ENCODE measurements around the gene ERICH6.

The ERICH6 gene

DNA sequence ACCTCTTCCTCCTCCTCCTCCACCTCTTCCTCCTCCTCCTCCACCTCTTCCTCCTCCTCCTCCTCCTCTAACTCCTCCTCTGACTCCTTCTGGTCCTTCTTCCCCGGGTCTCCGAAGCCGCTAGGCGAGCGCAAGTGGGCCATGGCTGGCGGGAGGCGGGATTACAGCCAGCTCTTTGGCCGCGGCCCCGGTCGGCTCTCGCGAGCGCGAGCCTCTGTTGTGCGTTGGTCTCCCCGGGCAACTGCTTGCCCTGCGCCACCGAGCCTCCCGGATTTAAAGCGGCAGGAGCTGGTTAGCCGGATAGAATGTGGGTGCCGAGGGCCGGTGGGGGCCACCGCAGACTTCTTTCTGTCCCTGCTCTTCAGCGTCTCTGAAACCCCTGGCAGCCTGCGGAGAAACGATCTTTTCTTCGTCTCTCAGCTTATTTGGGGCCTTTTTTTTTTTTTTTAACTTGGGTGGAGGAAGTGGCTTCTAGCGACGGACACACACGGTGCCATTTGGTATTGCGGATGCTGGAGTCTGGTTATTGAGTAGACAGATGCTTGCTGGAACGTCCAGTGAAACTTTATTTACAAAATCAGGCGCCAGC, at the start of gene ERICH6:
Gene ERICH6, minus strand, starts transcription at position 165 of the 589 bp plus-strand sequence. Its CDS starts 22 bp downstream, at position 143.
- peak; percentile 47 for DNase-seq (ENCODE audit: low read depth)

DNA sequence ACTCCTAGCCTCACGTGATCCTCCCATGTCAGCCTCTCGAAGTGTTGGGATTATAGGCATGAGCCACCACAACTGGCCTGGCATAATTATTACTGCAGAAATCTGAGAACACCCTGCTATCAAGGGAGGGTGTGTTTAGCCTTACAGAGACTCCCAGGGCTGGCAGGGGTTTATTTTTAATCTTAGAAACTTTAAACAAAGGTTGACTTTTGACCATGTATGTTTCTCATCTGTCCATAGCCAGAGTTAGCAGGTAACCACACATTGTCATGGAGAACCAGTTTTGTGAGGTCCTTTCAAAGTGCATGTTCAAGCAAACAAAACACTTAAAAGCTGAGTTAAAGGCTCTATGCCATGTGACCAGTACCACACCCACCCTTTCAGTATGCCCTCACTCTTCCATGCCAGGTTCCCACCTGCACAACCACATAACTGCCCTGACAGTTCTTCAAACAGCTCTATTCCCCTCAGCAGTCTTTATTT, 48.1 kb upstream of the ERICH6 start:
- no peak for DNase-seq (ENCODE audit: low read depth)

DNA sequence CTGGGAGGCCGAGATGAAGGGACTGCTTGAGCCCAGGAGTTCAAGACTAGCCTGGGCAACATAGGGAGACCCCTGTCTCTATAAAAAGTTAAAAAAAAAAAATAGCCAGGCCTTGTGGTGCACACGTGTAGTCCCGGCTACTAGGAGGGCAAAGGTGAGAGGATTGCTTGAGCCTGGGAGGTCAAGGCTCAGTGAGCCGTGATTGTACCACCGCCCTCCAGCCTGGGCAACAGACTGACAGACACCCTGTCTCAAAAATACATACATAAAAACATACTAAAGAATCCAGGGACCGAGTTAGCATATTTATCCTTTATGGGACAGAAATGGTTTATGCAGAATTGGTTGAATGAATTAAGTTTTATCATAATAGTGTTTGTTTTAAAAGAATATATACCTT, 45.5 kb upstream of the ERICH6 start:
- no peak for DNase-seq (ENCODE audit: low read depth)

DNA sequence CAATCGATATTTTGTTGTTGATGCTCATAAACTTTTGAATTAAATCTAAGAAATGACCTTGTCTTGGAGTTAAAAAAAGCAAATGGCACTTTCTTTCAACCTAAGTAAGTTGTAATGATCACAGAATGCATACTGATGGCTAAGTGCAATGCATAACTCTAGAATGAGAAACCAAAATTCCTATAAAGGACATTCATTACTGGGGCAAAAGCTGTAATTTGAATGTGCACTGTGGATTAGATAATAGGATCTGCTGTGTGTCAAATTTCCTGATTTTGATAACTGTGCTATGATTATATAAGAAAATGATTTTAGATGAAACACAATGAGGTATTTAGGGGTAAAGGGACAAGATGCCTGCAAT, 44.9 kb upstream of the ERICH6 start:
- no peak for DNase-seq (ENCODE audit: low read depth)

DNA sequence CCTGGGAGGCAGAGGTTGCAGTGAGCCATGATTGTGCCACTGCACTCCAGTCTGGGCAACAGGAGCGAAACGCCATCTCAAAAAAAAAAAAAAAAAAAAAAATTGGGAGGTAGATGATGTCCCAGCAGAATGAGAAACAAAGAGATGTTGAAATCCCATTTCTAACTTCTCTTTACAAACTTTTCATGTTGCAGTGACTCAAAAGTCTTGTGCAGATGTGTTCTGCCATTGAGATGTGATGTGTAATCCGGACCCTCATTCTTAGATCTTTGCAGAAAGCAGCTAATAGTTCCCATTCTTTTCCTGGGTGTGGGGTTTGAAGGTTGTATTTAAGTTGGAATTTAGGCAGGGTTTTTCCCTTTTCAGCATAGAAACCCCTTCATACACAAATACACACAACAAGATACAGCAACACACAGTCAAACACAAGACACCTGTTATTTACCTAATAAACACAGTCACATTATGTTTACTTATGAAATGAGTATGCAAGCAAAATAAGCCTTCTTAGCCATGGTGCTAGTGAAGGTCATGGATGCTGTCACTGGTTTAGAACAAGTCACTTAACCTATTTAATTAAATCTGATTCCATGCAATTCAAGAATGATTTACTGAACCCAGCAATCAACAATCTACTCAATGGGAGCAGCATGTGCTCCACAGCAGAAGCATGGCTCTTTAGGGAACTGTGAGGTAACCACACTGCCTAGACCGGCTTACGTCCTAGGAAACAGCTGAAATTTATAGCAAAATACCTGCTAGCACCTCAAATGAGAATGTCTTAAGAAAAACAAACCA, 44.4 kb upstream of the ERICH6 start:
- no peak for DNase-seq (ENCODE audit: low read depth)

DNA sequence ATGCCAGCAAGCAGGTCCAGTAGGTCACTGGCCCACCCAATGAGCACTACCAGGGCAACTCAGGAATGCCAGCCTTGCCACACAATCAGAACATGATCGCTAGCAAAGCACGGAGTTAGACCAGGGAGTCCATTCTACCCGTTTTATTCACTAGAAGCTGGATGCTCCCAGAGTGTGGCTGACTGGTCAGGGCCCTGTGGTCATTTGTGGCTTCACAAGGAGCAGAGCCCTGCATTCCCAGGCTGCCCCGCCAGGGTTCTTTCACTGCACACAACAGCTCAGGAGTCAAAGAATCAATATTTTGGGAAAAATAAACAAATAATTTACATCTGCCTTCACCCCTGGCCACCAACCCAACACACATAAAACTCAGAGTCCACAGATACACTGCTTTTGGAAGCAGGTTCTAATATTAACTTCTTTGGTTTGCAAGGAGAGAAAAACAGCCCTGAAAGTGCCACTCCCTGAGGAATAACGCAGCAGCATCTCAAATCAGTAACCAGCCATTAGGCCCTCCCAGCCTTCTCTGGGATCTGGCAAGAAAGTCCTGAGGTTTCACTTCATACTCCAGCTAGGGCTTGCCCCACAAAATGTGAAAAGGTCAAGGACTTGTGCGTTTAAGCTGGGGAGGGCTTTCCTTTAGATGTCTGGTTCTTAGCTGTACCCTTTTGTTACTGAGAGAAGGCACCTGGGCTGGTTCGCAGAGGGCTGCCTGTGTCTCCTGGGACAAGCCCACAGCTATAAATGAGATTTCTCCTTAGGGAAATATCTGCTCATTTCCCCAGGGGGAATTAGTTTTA, 43.3 kb upstream of the ERICH6 start:
- DNase-seq (ENCODE audit: low read depth): no peak

DNA sequence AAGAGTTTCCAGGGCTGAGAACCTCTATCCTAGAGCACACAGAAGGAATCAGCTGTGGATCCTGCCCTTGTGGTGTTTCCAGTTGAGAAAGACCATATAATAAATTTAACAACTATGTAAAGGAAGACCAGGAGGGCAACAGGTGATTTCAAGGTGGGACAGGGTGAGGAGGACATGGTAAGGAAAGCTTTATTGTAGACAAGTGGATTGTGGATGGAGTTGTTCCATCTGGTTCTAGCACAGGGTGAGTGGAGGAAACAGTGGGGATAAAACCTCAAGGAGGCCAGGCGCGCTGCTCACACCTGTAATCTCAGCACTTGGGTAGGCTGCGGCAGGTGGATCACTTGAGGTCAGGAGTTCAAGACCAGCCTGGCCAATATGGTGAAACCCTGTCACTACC, 42.1 kb upstream of the ERICH6 start:
- DNase-seq (ENCODE audit: low read depth): no peak

DNA sequence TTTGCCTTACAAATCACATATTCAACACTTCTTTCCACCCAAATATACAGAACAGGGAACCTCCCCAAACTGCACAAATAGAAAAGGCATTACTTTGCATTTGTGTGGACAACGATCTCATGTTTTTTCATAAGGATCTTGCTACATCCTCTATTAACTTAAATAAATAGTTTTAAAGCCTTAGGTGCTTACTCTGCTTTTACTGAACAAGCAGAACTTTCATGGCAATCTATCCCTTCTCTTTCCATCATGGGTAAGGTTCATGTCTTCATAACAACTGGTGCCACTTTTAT, 41.1 kb upstream of the ERICH6 start:
- DNase-seq (ENCODE audit: low read depth): no peak

DNA sequence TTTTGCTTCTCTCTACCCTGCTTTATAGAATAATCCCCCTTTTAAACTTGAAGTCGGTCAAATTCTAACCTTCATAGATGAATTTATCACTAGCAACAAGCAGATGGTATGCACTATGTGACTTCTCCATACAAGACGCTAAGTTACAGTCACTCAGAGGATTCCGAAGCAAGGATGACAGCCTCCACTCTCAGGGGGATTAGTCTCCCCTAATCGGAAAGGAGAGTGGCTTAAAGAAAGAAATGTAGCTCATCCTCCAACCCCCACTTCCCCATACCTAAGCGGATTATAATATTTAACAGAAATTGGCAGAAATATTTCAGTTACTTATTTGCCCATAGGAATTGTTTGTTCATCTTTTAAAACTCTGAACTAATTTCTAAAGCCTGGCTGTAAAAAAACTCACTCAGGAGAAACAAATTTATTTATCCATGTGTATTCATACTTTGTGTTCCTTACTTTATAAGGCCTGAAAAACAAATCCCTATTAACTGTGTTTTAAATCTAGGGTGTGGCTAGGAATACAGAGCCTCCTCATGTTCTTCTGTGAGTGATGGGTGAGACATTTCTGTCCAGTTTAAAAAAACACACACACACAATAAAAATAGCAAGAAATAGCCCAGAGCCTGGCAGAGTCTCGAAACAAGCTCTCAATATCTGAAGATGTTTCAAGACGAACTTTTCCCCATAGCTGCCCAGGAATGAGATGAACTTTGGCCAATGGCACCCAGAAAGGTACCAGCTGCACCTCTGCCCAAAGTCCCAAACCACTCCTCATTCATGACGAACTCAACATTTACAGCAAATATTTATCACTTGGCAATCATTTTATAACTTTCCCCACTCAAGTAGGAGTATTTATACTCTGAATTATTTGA, 40.6 kb upstream of the ERICH6 start:
- no peak for DNase-seq (ENCODE audit: low read depth)

DNA sequence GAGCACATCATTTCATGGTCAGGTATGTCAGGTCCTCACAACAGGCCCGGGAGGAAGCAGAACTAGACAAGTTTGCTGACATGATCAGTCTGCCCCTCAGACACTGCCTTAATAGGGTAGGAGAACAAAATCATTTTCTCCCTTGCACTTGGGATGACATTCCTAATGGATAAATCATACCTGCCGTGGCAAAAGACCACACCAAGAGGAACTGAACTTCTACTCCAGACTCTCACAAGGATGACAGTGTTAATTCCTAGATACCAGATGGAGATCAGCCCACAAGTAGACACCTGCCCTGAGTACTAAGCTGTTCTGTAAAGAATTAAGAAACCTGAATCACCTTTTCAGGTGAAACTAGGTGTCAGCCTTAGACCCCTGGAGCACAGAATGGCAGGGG, 39.8 kb upstream of the ERICH6 start:
- no peak for DNase-seq (ENCODE audit: low read depth)

DNA sequence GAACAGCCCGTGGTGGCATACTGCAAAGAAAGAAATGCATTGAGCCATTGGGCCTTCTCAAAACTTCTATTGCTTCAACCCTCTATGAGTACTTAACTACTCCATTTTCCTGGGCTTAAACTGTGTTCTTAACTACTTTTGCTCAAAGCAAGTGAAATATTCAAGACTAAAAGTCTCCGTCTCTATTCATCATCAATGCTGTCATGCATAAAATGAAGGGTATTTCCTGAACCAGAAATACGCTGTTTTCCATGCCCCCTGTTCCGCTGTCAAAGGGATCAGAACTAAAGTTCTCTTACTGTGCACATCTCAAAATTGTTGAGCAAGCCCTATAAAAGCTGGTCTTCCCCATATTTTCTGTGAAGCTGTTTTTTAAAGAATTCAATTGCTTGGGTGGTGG, 39.0 kb upstream of the ERICH6 start:
- DNase-seq (ENCODE audit: low read depth): no peak

DNA sequence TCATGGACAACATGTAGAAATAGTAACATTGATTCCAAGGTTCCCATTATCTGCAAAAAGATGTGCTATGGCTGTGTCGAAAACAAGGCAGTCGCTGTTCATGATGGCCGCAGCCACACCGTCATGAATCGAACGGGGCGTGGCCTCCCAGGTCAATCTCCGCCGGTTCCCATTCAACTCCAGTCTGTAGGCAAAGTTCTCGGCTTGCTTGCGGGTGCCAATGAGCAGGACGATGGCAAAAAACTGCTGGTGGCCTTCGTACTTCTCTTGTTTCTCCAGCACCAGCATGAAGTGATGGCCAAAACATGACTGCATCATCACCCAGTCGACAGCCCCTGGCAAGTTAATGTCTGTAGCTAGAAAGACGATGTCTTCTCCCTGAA, 38.4 kb upstream of the ERICH6 start:
- DNase-seq (ENCODE audit: low read depth): no peak

DNA sequence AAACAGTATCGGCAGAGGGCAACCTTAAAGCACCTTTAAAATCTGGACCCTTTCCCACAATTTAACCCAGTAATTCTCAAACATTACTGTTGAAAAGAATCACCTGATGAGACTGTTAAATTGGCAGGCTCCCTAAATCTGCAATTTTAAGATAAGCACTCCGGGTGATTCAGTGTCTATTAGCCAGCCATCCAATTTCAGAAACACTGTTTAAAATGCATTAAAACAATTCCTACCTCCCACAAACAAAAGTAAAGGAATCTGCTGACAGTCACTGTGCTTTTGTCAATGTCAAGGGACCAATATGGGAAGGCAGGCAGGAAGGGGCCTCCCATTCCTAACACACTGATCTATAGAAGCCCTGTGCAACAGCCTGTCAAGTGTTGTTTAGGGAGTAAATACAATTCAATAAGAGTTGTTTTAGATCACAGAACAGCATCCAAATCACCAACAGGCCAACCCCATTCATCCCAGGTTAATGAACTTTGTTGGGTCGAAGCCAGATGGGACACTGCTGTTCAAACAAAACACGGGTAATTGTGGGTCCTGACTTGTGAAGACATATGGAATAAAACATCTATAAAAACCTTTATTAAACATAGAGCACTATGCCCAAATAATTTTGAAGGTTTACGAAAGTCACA, 37.9 kb upstream of the ERICH6 start:
- no peak for DNase-seq (ENCODE audit: low read depth)

DNA sequence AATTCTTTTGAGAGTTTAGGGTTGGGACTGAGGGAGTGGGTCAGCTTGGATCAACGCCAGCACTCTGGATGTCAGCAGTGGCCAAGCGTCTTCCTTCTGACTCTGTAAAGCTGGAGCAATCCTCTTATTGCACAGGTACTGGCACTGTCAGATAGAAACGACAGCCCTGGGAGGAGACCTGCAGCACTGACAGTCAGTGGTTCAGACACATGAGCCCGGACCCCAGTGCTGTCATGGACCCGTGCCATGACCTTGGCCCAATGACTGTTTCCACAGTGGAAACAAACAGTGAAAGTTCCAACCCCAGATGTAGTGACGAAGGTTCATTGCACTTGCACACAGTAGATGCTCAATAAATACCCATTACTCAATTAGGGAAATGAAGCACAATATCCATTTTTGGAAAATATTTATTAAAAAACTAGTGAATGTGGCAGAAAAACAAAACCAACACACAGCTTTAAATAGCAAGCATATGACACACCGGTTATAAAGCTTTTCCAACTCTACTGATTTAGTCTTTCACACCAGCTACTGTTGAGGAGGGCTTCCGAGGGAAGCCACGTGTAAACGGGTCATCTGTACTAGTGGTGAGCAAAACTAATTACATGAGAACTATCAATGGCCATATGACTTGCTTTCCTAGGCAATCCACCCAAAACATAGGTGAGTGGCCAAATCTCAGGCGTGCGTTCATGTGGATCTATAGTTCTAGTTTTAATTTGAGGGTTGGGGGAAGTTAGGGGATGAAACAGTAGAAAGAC, 37.2 kb upstream of the ERICH6 start:
- no peak for DNase-seq (ENCODE audit: low read depth)

DNA sequence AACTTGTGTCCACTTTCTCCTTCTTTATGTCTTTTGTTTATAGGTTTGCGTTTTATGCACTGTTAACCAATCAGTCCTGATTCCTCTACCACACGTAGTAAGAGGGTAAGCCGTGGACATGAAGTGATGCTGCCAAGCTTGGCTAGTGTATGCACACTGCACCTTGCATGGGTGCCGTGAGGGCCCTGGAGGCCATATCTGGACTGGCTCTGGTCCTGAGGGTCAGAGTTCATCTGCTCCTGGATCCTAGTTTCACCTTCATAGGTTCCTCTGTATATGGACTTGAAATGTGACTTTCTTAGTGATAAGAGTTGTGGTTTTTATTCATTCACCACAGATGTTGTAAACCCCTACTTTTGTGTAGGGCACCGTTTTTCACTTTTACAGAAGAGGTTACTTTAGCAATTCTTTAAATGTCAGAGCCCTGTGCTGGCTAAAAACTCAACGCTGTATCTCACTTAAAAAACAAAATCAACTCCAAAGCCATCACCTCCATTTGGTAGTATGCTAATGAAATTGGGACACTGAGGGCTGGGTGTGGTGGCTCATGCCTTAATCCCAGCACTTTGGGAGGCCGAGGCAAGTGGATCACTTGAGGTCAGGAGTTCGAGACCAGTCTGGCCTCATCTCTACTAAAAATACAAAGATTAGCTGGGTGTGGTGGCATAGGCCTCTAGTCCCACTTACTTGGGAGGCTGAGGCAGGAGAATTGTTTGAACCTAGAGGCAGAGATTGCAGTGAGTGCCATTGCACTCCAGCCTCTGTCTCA, 36.3 kb upstream of the ERICH6 start:
- DNase-seq (ENCODE audit: low read depth): no peak

DNA sequence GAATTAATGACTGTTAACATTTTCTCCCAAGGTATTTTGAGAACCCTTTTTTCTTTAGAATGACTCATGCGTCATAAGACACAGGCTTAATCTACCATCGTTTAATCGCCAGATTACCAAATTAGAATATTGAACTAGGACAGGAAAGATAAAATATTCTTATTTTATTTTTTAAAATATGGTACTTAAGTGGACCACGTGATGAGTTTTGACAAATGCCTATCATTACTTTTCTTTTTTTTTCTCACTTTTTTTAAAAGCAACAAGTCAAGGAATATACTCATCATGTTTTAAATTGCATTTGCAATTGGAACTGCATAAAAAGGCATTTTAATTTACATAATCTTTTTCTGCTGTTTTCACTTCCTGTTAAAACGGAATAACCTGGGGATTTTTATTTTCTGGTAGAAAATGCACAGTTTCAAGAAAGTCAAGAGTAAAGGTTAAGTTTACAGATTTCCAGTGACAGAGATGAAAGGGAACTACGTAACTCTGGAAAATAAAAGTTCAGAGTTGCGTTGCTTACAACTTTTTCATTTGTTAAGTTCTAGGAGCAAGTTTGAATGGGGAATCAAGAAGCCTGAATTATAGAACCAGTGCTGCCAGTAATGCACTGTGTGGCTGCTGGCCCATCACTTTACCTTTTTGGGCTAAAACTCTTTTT, 35.6 kb upstream of the ERICH6 start:
- no peak for DNase-seq (ENCODE audit: low read depth)

DNA sequence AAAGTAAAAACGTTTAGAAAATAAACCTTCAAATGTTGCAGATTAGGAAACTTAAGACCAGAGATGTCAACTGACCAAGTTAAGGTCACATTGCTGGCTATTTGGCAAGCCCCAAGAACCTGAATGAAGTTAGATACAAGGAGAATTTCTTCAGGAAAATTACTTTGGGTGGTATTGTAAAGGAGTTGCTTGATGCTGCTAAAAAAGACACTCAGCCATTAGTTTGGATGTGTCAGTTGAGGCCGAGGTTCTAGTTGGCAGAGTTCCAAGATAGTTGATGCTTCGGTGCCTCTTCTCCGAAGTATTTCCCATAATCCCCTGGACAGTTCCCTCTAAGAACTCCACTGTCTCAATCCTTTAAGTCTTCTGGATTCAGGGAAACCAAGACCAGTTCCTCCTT, 35.0 kb upstream of the ERICH6 start:
- no peak for DNase-seq (ENCODE audit: low read depth)

DNA sequence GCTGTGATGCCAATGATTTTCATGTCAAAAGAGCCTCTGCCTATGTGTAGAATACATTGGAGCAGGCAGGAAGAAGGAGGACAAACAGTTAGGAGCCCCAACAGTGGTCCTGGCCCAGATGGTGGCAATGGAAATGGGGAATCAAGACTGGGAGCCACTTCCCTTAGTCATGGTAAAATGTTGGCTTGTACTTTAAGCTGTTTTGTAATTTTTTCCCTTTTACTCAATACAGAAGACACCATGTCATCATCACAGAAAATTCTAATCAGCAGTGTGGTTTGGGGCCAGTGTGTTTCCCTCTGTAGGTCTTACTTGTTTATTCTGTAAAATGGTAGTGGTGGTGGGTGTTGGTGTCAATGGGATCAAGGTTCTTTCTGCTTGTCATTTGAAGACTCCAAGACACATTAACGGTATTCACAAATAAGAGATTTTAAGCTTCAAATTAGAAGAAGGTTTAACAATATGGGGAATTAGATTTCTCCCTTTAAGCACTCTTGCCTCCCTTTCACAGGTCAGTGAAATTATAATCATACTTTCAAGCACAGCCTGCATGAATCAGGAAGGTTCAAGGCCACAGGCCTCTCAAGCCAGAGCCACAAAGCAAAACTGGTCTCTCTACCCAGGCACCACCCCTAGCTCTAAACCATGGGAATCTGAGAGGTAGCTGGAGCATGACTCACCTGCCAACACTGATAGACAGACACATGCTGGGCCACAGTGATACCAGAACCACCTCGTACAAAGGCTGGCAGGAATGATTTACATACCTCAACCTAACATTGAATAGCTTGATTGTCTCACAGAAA, 34.4 kb upstream of the ERICH6 start:
- DNase-seq (ENCODE audit: low read depth): no peak

All from stimulated activated CD4-positive, alpha-beta T cell treated with anti-CD3 and anti-CD28 coated beads, Interleukin-2, amount 100 ng/mL, for 4 hours (primary cell).